ENCODE data around the gene DNAI4.

The DNAI4 gene

GRCh38 chr1:66940981-66941380, 16.3 kb upstream of the DNAI4 start:
- Histone ChIP-seq H3K36me3 (ENCODE audit: control insufficient read depth in 1 of 2, insufficient read depth in 2 of 2, low read length in 2 of 2) (peaks cover under 1% of the 10 kb centered on the region in 2 donors), H3K27ac (ENCODE audit: low read length) (no peak overlapping the region), H3K4me3 (ENCODE audit: low read depth in 1 of 2, low read length in 2 of 2) (no peak overlapping the region), H3K4me1 (ENCODE audit: control insufficient read depth in 1 of 2, insufficient read depth in 2 of 2, low read length in 2 of 2) (peaks cover 0 to 34% of the 10 kb centered on the region in 2 donors), H3K27me3 (ENCODE audit: low read depth, low read length) (no peaks in the 10 kb centered on the region), H3K9me3 (ENCODE audit: control insufficient read depth in 1 of 2, low read length in 2 of 2) (no peaks in the 10 kb centered on the region)

DNA sequence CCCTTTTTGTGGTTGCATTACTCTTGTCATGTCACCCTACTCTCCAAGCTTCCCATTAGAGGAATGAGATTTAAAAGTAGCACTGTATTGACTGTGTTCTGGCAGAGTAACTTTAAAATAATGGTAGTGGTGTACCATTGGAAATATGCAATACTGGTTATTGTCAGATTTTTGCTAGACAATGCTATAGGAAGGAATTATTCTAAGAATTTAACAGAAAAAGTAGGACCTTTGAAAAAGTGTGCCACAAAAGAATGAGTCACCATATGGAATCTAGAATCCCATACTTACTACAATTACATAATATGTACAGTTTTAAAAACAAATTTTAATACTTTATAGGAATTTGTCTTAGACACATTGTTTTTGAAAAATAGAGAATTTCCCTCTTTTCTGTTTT, 14.0 kb upstream of the DNAI4 start:
- H3K4me3 ChIP-seq (ENCODE audit: low read depth in 1 of 2, low read length in 2 of 2), result no peak overlapping the region
- peaks cover 7 to 30% of the 10 kb centered on the region in 2 donors for H3K4me1 ChIP-seq (ENCODE audit: control insufficient read depth in 1 of 2, insufficient read depth in 2 of 2, low read length in 2 of 2)
- no peak overlapping the region for H3K27ac ChIP-seq (ENCODE audit: low read length)

GRCh38 chr1:66937529-66938234, 13.0 kb upstream of the DNAI4 start:
- Histone ChIP-seq H3K9me3 (ENCODE audit: control insufficient read depth in 1 of 2, low read length in 2 of 2) (no peaks in the 10 kb centered on the region), H3K36me3 (ENCODE audit: control insufficient read depth in 1 of 2, insufficient read depth in 2 of 2, low read length in 2 of 2) (no peaks in the 10 kb centered on the region), H3K27me3 (ENCODE audit: low read depth, low read length) (no peaks in the 10 kb centered on the region), H3K4me1 (ENCODE audit: control insufficient read depth in 1 of 2, insufficient read depth in 2 of 2, low read length in 2 of 2) (peaks cover 7 to 32% of the 10 kb centered on the region in 2 donors), H3K27ac (ENCODE audit: low read length) (no peak overlapping the region), H3K4me3 (ENCODE audit: low read depth in 1 of 2, low read length in 2 of 2) (no peak overlapping the region)

More for the DNA sequence above, 14.0 kb upstream of the DNAI4 start:
- Histone ChIP-seq H3K9me3 (ENCODE audit: control insufficient read depth in 1 of 2, low read length in 2 of 2) (no peaks in the 10 kb centered on the region), H3K36me3 (ENCODE audit: control insufficient read depth in 1 of 2, insufficient read depth in 2 of 2, low read length in 2 of 2) (no peaks in the 10 kb centered on the region), H3K27me3 (ENCODE audit: low read depth, low read length) (no peaks in the 10 kb centered on the region)

DNA sequence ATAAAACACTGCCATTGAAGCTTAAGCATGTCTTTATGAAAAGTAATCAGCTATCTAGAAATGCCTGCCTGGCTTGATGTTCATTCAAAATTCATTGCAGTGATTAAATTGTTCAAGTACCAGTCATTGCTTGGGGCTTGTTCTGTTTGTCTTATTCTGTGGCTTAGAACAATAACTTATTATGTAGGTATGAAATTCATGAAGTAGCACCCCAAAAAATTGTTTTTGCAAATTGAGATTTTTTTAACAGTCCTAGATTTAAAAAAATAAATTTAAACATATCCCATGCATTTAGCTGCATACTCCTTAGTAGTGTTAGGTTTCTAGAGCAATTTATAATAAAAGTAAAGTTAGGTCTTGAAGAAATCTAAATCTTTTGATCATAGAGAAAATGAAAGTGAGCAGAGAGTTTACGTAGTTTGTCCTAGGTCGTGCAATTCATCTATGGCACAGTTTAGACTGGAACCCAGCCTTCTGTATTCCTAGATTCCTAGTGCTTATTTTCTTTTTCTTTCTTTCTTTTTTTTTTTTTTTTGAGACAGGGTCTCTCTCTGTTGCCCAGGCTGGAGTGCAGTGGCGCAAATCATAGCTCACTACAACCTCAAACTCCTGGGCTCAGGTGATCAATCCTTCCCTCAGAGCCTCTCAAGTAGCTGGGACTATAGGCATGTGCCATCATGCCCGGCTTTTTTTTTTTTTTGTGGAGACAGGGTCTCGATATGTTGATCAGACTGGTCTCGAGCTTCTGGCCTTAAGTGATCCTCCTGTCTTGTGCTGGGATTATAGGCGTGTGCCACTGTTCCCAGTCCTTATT, 9.4 kb upstream of the DNAI4 start:
- Histone ChIP-seq H3K36me3 (ENCODE audit: control insufficient read depth in 1 of 2, insufficient read depth in 2 of 2, low read length in 2 of 2) (no peaks in the 10 kb centered on the region), H3K27me3 (ENCODE audit: low read depth, low read length) (no peaks in the 10 kb centered on the region), H3K9me3 (ENCODE audit: control insufficient read depth in 1 of 2, low read length in 2 of 2) (no peaks in the 10 kb centered on the region), H3K4me1 (ENCODE audit: control insufficient read depth in 1 of 2, insufficient read depth in 2 of 2, low read length in 2 of 2) (peaks cover 11 to 31% of the 10 kb centered on the region in 2 donors), H3K4me3 (ENCODE audit: low read depth in 1 of 2, low read length in 2 of 2) (peak overlapping the region; percentile 40 to 41), H3K27ac (ENCODE audit: low read length) (peak overlapping the region; percentile 62)

GRCh38 chr1:66932291-66932690, 7.6 kb upstream of the DNAI4 start:
- H3K36me3 ChIP-seq (ENCODE audit: control insufficient read depth in 1 of 2, insufficient read depth in 2 of 2, low read length in 2 of 2), result no peaks in the 10 kb centered on the region
- no peaks in the 10 kb centered on the region for H3K9me3 ChIP-seq (ENCODE audit: control insufficient read depth in 1 of 2, low read length in 2 of 2)
- H3K27ac ChIP-seq (ENCODE audit: low read length), result peak overlapping the region; percentile 26
- H3K4me3 ChIP-seq (ENCODE audit: low read depth in 1 of 2, low read length in 2 of 2), result peak overlapping the region in 1 of 2 donors; percentile 31
- no peaks in the 10 kb centered on the region for H3K27me3 ChIP-seq (ENCODE audit: low read depth, low read length)
- H3K4me1 ChIP-seq (ENCODE audit: control insufficient read depth in 1 of 2, insufficient read depth in 2 of 2, low read length in 2 of 2), result peaks cover 12 to 24% of the 10 kb centered on the region in 2 donors

DNA sequence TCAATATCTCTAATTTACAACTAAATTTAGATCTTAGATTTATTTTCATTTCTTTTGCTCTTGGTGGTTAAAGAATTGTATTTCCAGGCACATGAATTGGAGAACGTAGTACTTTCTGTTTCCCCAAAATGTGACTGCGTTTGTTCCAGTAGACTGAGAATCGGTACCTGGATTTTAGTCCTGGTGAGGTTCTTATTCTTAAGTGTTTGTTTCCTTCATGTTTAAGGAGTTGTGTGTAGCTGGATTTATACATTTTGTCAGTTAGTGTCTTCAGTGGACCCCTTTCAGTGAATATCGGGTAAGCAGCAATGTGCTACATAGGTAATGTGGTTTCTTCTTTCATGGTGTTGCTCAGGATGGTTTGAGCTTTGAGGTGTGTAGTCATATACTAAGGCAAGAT, 6.9 kb upstream of the DNAI4 start:
- Histone ChIP-seq H3K4me3 (ENCODE audit: low read depth in 1 of 2, low read length in 2 of 2) (peak overlapping the region; percentile 67 to 96), H3K9me3 (ENCODE audit: control insufficient read depth in 1 of 2, low read length in 2 of 2) (no peaks in the 10 kb centered on the region), H3K27me3 (ENCODE audit: low read depth, low read length) (no peaks in the 10 kb centered on the region), H3K36me3 (ENCODE audit: control insufficient read depth in 1 of 2, insufficient read depth in 2 of 2, low read length in 2 of 2) (no peaks in the 10 kb centered on the region), H3K4me1 (ENCODE audit: control insufficient read depth in 1 of 2, insufficient read depth in 2 of 2, low read length in 2 of 2) (peaks cover 12 to 27% of the 10 kb centered on the region in 2 donors), H3K27ac (ENCODE audit: low read length) (peak overlapping the region; percentile 98)

DNA sequence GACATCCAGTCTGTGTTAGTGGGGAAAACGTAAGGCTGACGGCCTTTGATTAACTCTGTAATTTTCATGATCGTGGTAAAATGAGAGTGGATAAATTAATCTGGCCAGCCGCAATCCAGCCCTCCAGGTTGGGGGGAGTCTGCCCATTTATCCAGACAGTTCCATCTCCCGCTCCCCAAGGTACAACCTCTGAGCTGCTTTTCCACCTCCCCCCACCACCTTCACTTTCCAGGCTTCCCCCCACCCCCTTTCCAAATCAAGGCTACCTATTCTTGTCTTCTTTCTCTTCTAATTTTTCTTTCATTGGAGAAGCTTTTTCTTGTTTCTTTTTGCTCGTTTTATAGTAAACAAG, 6.1 kb upstream of the DNAI4 start:
- Histone ChIP-seq H3K9me3 (ENCODE audit: control insufficient read depth in 1 of 2, low read length in 2 of 2) (no peaks in the 10 kb centered on the region), H3K4me1 (ENCODE audit: control insufficient read depth in 1 of 2, insufficient read depth in 2 of 2, low read length in 2 of 2) (peaks cover 19 to 34% of the 10 kb centered on the region in 2 donors)

GRCh38 chr1:66929999-66930822, 5.6 kb upstream of the DNAI4 start:
- Histone ChIP-seq H3K9me3 (ENCODE audit: control insufficient read depth in 1 of 2, low read length in 2 of 2) (no peaks in the 10 kb centered on the region), H3K27ac (ENCODE audit: low read length) (peak overlapping the region; percentile 98), H3K36me3 (ENCODE audit: control insufficient read depth in 1 of 2, insufficient read depth in 2 of 2, low read length in 2 of 2) (no peaks in the 10 kb centered on the region), H3K4me1 (ENCODE audit: control insufficient read depth in 1 of 2, insufficient read depth in 2 of 2, low read length in 2 of 2) (peaks cover 21 to 36% of the 10 kb centered on the region in 2 donors), H3K4me3 (ENCODE audit: low read depth in 1 of 2, low read length in 2 of 2) (peak overlapping the region; percentile 67 to 96), H3K27me3 (ENCODE audit: low read depth, low read length) (no peaks in the 10 kb centered on the region)

More for the DNA sequence above, 6.1 kb upstream of the DNAI4 start:
- Histone ChIP-seq H3K36me3 (ENCODE audit: control insufficient read depth in 1 of 2, insufficient read depth in 2 of 2, low read length in 2 of 2) (no peaks in the 10 kb centered on the region), H3K27ac (ENCODE audit: low read length) (peak overlapping the region; percentile 98), H3K4me3 (ENCODE audit: low read depth in 1 of 2, low read length in 2 of 2) (peak overlapping the region; percentile 67 to 96), H3K27me3 (ENCODE audit: low read depth, low read length) (no peaks in the 10 kb centered on the region)

DNA sequence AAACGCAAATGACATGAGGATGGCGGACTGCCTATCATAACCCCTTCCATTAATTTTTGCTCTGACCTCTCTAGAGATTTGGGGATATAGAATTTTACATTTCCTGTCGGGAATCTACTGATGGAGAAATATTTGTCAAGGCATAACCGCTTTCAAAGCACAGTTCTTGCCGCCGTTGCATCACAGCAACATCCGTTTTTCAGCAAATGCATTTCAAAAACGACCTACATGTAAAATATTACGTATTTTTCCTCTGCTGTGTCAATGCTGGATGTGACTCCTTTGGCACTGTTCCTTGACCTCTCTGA, 5.0 kb upstream of the DNAI4 start:
- H3K4me3 ChIP-seq (ENCODE audit: low read depth in 1 of 2, low read length in 2 of 2), result peak overlapping the region; percentile 67 to 91
- H3K9me3 ChIP-seq (ENCODE audit: control insufficient read depth in 1 of 2, low read length in 2 of 2), result no peaks in the 10 kb centered on the region
- peaks cover 16 to 31% of the 10 kb centered on the region in 2 donors for H3K4me1 ChIP-seq (ENCODE audit: control insufficient read depth in 1 of 2, insufficient read depth in 2 of 2, low read length in 2 of 2)
- peak overlapping the region; percentile 71 for H3K27ac ChIP-seq (ENCODE audit: low read length)
- H3K27me3 ChIP-seq (ENCODE audit: low read depth, low read length), result no peaks in the 10 kb centered on the region
- H3K36me3 ChIP-seq (ENCODE audit: control insufficient read depth in 1 of 2, insufficient read depth in 2 of 2, low read length in 2 of 2), result no peaks in the 10 kb centered on the region

- peak overlapping the region; percentile 67 to 91 for H3K4me3 ChIP-seq (ENCODE audit: low read depth in 1 of 2, low read length in 2 of 2)
- no peaks in the 10 kb centered on the region for H3K27me3 ChIP-seq (ENCODE audit: low read depth, low read length)
- H3K27ac ChIP-seq (ENCODE audit: low read length), result peak overlapping the region; percentile 71
- peaks cover 13 to 33% of the 10 kb centered on the region in 2 donors for H3K4me1 ChIP-seq (ENCODE audit: control insufficient read depth in 1 of 2, insufficient read depth in 2 of 2, low read length in 2 of 2)
- H3K36me3 ChIP-seq (ENCODE audit: control insufficient read depth in 1 of 2, insufficient read depth in 2 of 2, low read length in 2 of 2), result no peaks in the 10 kb centered on the region
- H3K9me3 ChIP-seq (ENCODE audit: control insufficient read depth in 1 of 2, low read length in 2 of 2), result no peaks in the 10 kb centered on the region
Observed at GRCh38 chr1:66929146-66929688, 4.6 kb upstream of the DNAI4 start.

GRCh38 chr1:66927528-66927927, 2.9 kb upstream of the DNAI4 start:
- peaks cover 13 to 39% of the 10 kb centered on the region in 2 donors for H3K4me1 ChIP-seq (ENCODE audit: control insufficient read depth in 1 of 2, insufficient read depth in 2 of 2, low read length in 2 of 2)
- no peaks in the 10 kb centered on the region for H3K27me3 ChIP-seq (ENCODE audit: low read depth, low read length)
- no peaks in the 10 kb centered on the region for H3K36me3 ChIP-seq (ENCODE audit: control insufficient read depth in 1 of 2, insufficient read depth in 2 of 2, low read length in 2 of 2)
- H3K27ac ChIP-seq (ENCODE audit: low read length), result no peak overlapping the region
- H3K9me3 ChIP-seq (ENCODE audit: control insufficient read depth in 1 of 2, low read length in 2 of 2), result no peaks in the 10 kb centered on the region
- H3K4me3 ChIP-seq (ENCODE audit: low read depth in 1 of 2, low read length in 2 of 2), result no peak overlapping the region
